ENCODE measurements around the gene ADH4.

The ADH4 gene

GRCh38 chr4:99078931-99079624, 65.0 kb downstream of the ADH4 start:
- TF ChIP-seq CTCF (IDR thresholded peaks at IDR 0.05; ENCODE audit: poor library complexity, severe bottlenecking) = no peak
- H3K27me3 ChIP-seq (ENCODE audit: insufficient read depth, poor library complexity, severe bottlenecking) = no peaks in the 10 kb centered on the region
- H3K36me3 ChIP-seq (ENCODE audit: low read depth) = peaks cover 100% of the 10 kb centered on the region
- DNase-seq (ENCODE audit: low spot score) (no peak), ATAC-seq (ENCODE audit: low read depth) (no peak)
- H3K27ac ChIP-seq (ENCODE audit: poor library complexity, severe bottlenecking) = no peak overlapping the region
- H3K4me3 ChIP-seq (ENCODE audit: severe bottlenecking) = no peak overlapping the region
- H3K4me1 ChIP-seq (ENCODE audit: insufficient read depth, poor library complexity, severe bottlenecking) = no peaks in the 10 kb centered on the region
- H3K9me3 ChIP-seq (ENCODE audit: severe bottlenecking) = no peaks in the 10 kb centered on the region

GRCh38 chr4:99078336-99078735, 65.8 kb downstream of the ADH4 start:
- ATAC-seq (ENCODE audit: low read depth) (no peak), DNase-seq (ENCODE audit: low spot score) (no peak)
- TF ChIP-seq CTCF (IDR thresholded peaks at IDR 0.05; ENCODE audit: poor library complexity, severe bottlenecking) = no peak
- Histone ChIP-seq H3K4me1 (ENCODE audit: insufficient read depth, poor library complexity, severe bottlenecking) (no peaks in the 10 kb centered on the region), H3K27me3 (ENCODE audit: insufficient read depth, poor library complexity, severe bottlenecking) (no peaks in the 10 kb centered on the region), H3K4me3 (ENCODE audit: severe bottlenecking) (no peak overlapping the region), H3K27ac (ENCODE audit: poor library complexity, severe bottlenecking) (no peak overlapping the region), H3K9me3 (ENCODE audit: severe bottlenecking) (no peaks in the 10 kb centered on the region), H3K36me3 (ENCODE audit: low read depth) (peaks cover 100% of the 10 kb centered on the region)

GRCh38 chr4:99077177-99077576, 66.9 kb downstream of the ADH4 start:
- Histone ChIP-seq H3K27me3 (ENCODE audit: insufficient read depth, poor library complexity, severe bottlenecking) (no peaks in the 10 kb centered on the region), H3K4me1 (ENCODE audit: insufficient read depth, poor library complexity, severe bottlenecking) (no peaks in the 10 kb centered on the region), H3K36me3 (ENCODE audit: low read depth) (peaks cover 100% of the 10 kb centered on the region), H3K4me3 (ENCODE audit: severe bottlenecking) (no peak overlapping the region), H3K9me3 (ENCODE audit: severe bottlenecking) (no peaks in the 10 kb centered on the region), H3K27ac (ENCODE audit: poor library complexity, severe bottlenecking) (no peak overlapping the region)
- no peak for DNase-seq (ENCODE audit: low spot score)
- no peak for TF ChIP-seq CTCF (IDR thresholded peaks at IDR 0.05; ENCODE audit: poor library complexity, severe bottlenecking)
- no peak for ATAC-seq (ENCODE audit: low read depth)

- no peak for ATAC-seq (ENCODE audit: low read depth)
These were observed 67.7 kb downstream of the ADH4 start for GRCh38 chr4:99076292-99076976.

More at GRCh38 chr4:99076292-99076976, 67.7 kb downstream of the ADH4 start:
- Histone ChIP-seq H3K9me3 (ENCODE audit: severe bottlenecking) (no peaks in the 10 kb centered on the region), H3K27ac (ENCODE audit: poor library complexity, severe bottlenecking) (no peak overlapping the region), H3K36me3 (ENCODE audit: low read depth) (peaks cover 100% of the 10 kb centered on the region), H3K27me3 (ENCODE audit: insufficient read depth, poor library complexity, severe bottlenecking) (no peaks in the 10 kb centered on the region), H3K4me1 (ENCODE audit: insufficient read depth, poor library complexity, severe bottlenecking) (no peaks in the 10 kb centered on the region), H3K4me3 (ENCODE audit: severe bottlenecking) (no peak overlapping the region)
- TF ChIP-seq CTCF (IDR thresholded peaks at IDR 0.05; ENCODE audit: poor library complexity, severe bottlenecking) = no peak
- DNase-seq (ENCODE audit: low spot score) = no peak

Data from RWPE2 (cell line).